GM18867 (cell line): ENCODE measurements around the gene ZNRF3.
"Not testable (repeated sequence)": the region's sequence is repeated elsewhere in the genome, so short reads cannot be mapped to it uniquely, and the experiment has no call there.

Experiments
- ATAC-seq: cut with Tn5 transposase; IDR thresholded peaks from one replicate; pipeline ENCODE4 v1.9.1; 2021; ENCODE audit warnings: mild to moderate bottlenecking, moderate library complexity; ENCODE audit not compliant: unreplicated experiment

The ZNRF3 gene

GRCh38 chr22:29003552-29003951 is 120.2 kb downstream of the ZNRF3 start:
- no peak for ATAC-seq

GRCh38 chr22:29003975-29004646 is 120.7 kb downstream of the ZNRF3 start:
- ATAC-seq: no peak

- no peak for ATAC-seq
Observed at GRCh38 chr22:29004647-29005371, 121.4 kb downstream of the ZNRF3 start.

GRCh38 chr22:29005754-29006153 is 122.4 kb downstream of the ZNRF3 start:
- not testable (repeated sequence) for ATAC-seq

DNA sequence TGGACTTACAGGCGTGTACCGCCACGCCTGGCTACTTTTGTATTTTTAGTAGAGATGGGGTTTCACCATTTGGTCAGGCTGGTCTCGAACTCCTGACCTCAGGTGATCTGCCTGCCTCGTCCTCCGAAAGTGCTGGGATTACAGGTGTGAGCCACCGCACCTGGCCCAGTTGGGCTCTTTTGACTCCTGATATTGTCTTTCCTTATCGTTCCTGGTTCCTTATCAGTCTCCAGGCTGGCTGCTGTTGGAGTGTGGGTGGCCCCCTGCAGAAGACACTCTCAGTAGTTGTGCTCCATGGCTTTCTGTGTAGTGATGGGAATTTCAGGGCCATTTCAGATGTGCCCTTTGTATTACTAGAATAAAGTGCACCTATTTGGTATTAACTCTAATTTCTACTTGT is 123.0 kb downstream of the ZNRF3 start:
- no peak for ATAC-seq

- ATAC-seq: no peak
Observed at GRCh38 chr22:29009148-29009547, 125.8 kb downstream of the ZNRF3 start.

DNA sequence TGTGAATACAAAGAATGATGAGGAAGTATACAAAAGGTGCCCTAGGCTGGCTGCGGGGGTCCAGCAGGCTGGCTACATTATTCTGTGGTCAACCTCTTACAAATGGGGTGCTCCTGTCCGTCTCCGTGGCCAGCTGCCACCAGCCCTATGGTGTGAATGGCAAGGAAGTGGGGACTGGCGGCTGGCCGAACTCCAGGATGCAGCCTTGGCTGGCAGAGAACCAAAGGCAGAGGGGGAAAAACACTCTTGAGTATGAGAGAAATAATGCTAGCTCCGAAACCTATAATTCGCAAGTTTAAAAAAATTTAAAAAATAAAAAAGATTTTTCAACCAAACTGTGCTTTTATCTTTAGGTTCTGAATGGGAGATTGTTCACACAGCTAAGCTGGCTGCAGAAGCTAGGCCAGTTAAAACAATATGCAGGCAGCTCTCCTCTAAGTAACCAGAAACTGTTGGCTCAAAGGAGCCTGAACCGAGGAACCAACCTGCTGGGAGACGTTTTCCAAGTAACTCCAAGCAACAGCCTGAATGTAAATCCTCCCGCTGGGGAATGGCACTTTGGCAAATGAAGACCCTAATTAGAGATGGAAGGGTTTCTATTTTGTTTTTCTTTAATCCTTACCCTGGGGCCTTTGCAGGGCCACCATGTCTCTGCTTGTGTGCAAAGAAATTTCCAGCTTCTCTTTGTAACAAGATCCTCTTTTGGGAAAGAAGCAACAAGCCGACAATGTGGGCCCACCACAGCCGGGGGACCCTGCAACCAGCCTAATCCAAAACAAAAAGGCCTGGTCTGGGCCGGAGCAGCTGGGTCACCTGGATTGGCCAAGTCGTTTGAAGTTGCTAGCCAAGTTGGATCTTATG is 128.1 kb downstream of the ZNRF3 start:
- ATAC-seq: no peak

- ATAC-seq: no peak
Observed at GRCh38 chr22:29012101-29012433, 128.7 kb downstream of the ZNRF3 start.

- ATAC-seq: no peak
Observed at GRCh38 chr22:29012952-29013351, 129.6 kb downstream of the ZNRF3 start.

- no peak for ATAC-seq
Observed at GRCh38 chr22:29014293-29014692, 130.9 kb downstream of the ZNRF3 start.

DNA sequence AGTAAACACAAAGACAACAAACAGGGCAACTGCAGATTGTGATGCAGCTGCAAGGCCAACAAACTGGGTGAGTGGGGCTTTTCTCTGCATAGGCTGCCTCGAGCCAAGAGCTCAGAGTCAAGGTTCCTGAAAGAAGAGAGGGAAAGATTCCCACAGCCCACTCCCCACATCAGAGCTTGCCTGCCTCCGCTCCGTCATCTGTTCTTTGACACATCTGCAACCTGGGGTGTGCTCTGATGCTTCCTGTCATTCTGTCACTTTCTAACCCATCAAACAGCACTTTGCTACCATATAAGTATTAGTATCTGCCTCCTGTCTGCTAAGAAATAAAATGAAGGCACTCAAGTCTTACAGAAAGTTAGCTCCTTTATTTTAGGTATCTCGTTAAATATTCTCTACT is 131.4 kb downstream of the ZNRF3 start:
- no peak for ATAC-seq

- ATAC-seq: no peak
Observed at GRCh38 chr22:29016067-29016938, 132.9 kb downstream of the ZNRF3 start.

GRCh38 chr22:29018293-29019189 is 135.2 kb downstream of the ZNRF3 start:
- ATAC-seq: no peak

- ATAC-seq: no peak
Observed at GRCh38 chr22:29022101-29022817, 138.9 kb downstream of the ZNRF3 start.

GRCh38 chr22:29023172-29023796 is 139.9 kb downstream of the ZNRF3 start:
- no peak for ATAC-seq

GRCh38 chr22:29026579-29026978 is 143.2 kb downstream of the ZNRF3 start:
- ATAC-seq: no peak

DNA sequence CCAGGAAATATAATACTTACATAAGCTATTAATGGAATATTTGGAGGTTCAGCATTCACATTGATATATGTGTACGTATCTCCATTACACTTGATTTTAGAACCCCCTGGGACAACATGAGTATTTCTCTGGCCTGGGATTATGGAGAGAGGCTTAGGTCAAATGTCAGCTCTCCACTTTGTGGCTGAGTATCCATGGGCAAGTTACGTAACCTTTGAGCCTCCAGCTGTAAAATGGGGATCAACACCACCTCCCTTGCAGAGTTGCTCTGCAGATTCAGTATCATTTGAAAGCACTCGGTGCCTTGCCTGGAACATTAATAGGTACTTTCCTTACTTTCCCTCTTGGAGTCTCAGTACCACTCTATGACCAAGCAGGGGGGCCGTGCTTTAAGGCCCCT is 145.1 kb downstream of the ZNRF3 start:
- no peak for ATAC-seq

- no peak for ATAC-seq
Observed at GRCh38 chr22:29029202-29030000, 146.0 kb downstream of the ZNRF3 start.
